ENCODE results near the gene CASZ1.

GRCh38 chr1:10829067-10829818 is 32.8 kb upstream of the CASZ1 start:
- TF ChIP-seq ZNF274 (IDR thresholded peaks at IDR 0.05; ENCODE audit: low read depth, low read length) (no peak), YY1 (IDR thresholded peaks at IDR 0.05; ENCODE audit: insufficient read depth, insufficient read length) (no peak)
